ENCODE measurements around the gene CPA5.

Gene CPA5

GRCh38 chr7:130385600-130386066 lies 41.0 kb downstream of the CPA5 start:
- TF ChIP-seq CTCF (IDR thresholded peaks at IDR 0.05; ENCODE audit: control extremely low read depth, extremely low read depth, low read depth, missing control alignments): no peak
- POLR2A ChIA-PET: no interaction called here
- CTCF ChIA-PET: interaction anchor here (0.8 to 1.3 kb wide), 2 partner anchors 8 to 24 kb away, joined by 3 read pairs; no protein-coding TSS in a partner anchor
- no peak for DNase-seq (ENCODE audit: extremely low spot score)

- TF ChIP-seq CTCF (IDR thresholded peaks at IDR 0.05; ENCODE audit: control extremely low read depth, extremely low read depth, low read depth, missing control alignments): no peak
- ChIA-PET POLR2A (no interaction called here), CTCF (interaction anchor here (1.3 kb wide), 1 partner anchor 25 kb away, joined by 3 read pairs; no protein-coding TSS in a partner anchor)
- DNase-seq (ENCODE audit: extremely low spot score): no peak
These were observed 42.3 kb downstream of the CPA5 start for GRCh38 chr7:130386876-130387275.

- DNase-seq (ENCODE audit: extremely low spot score): no peak
- POLR2A ChIA-PET: no interaction called here
- TF ChIP-seq CTCF (IDR thresholded peaks at IDR 0.05; ENCODE audit: control extremely low read depth, extremely low read depth, low read depth, missing control alignments): no peak
- CTCF ChIA-PET: no interaction called here
These were observed 42.7 kb downstream of the CPA5 start for GRCh38 chr7:130387306-130387627.

- CTCF ChIA-PET: no interaction called here
- no peak for TF ChIP-seq CTCF (IDR thresholded peaks at IDR 0.05; ENCODE audit: control extremely low read depth, extremely low read depth, low read depth, missing control alignments)
- POLR2A ChIA-PET: no interaction called here
- no peak for DNase-seq (ENCODE audit: extremely low spot score)
These were observed 43.2 kb downstream of the CPA5 start for GRCh38 chr7:130387628-130388403.

GRCh38 chr7:130388671-130389070 lies 44.1 kb downstream of the CPA5 start:
- ChIA-PET POLR2A (no interaction called here), CTCF (no interaction called here)
- no peak for DNase-seq (ENCODE audit: extremely low spot score)
- no peak for TF ChIP-seq CTCF (IDR thresholded peaks at IDR 0.05; ENCODE audit: control extremely low read depth, extremely low read depth, low read depth, missing control alignments)

GRCh38 chr7:130390486-130390885 lies 45.9 kb downstream of the CPA5 start:
- ChIA-PET CTCF (interaction anchor here (1.1 to 1.2 kb wide), 2 partner anchors 13 to 23 kb away, joined by 3 read pairs; no protein-coding TSS in a partner anchor), POLR2A (no interaction called here)
- DNase-seq (ENCODE audit: extremely low spot score): no peak
- no peak for TF ChIP-seq CTCF (IDR thresholded peaks at IDR 0.05; ENCODE audit: control extremely low read depth, extremely low read depth, low read depth, missing control alignments)

Data from GM10248 (cell line).